Gastrocnemius medialis (tissue), 4 donors: ENCODE results near the gene PRKCE.

Experiments used
- POLR2A ChIP-seq, 2 donors: fragments of 450-650 bp; IDR thresholded peaks; one replicate each; pipeline ENCODE4 v1.6.1; 2017; ENCODE audit warnings: antibody characterized with exemption in 2 of 2, mild to moderate bottlenecking in 2 of 2, moderate library complexity in 2 of 2
- TF ChIP-seq, protein P1 (sequence below), 5 experiments: fragments of 450-650 bp in 3 of 5; fragments of 200-600 bp in 2 of 5; sonication (generic) in 2 of 5; IDR thresholded peaks in 4 of 5; conservative IDR thresholded peaks in 1 of 5; 1 replicate in 4 of 5; 2 replicates in 1 of 5; pipeline ENCODE4 v1.5.1; 2016 to 2019; ENCODE audit warnings: antibody characterized with exemption in 5 of 5, mild to moderate bottlenecking in 3 of 5, moderate library complexity in 3 of 5

DNA sequence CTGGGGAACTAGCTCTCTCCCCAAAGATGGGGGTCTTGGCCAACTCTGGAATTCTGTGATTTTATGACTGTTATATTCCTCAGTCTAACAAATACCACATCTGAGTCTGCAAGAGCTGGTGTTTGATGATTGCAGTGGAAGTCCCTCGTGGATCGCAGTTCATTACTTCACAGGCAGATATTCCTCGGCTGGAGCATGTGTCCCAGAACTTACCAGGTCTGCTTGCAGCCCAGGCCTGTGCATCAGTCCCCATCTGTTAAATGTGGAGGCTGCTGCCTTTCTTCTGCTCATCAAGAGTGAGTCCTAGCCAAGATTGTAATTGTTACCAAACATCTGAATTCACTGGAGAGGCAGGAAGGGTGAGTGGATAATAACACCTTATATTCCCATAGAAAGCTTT is 55.5 kb downstream of the PRKCE start:
- TF ChIP-seq, protein P1, sequence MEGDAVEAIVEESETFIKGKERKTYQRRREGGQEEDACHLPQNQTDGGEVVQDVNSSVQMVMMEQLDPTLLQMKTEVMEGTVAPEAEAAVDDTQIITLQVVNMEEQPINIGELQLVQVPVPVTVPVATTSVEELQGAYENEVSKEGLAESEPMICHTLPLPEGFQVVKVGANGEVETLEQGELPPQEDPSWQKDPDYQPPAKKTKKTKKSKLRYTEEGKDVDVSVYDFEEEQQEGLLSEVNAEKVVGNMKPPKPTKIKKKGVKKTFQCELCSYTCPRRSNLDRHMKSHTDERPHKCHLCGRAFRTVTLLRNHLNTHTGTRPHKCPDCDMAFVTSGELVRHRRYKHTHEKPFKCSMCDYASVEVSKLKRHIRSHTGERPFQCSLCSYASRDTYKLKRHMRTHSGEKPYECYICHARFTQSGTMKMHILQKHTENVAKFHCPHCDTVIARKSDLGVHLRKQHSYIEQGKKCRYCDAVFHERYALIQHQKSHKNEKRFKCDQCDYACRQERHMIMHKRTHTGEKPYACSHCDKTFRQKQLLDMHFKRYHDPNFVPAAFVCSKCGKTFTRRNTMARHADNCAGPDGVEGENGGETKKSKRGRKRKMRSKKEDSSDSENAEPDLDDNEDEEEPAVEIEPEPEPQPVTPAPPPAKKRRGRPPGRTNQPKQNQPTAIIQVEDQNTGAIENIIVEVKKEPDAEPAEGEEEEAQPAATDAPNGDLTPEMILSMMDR (IDR thresholded peaks at IDR 0.05 in 4 of 5, conservative IDR thresholded peaks at IDR 0.05 in 1 of 5), result no peak
- TF ChIP-seq POLR2A (IDR thresholded peaks at IDR 0.05), result no peak
